Choroid plexus epithelial cell (primary cell): Measurements from ENCODE around the gene GNAQ.

Experiments
- DNase-seq: peaks from one replicate; pipeline ENCODE4 v3.0.0-alpha.2; 2010; ENCODE audit warnings: low read depth
- H3K4me3 ChIP-seq: 2 replicates; pipeline ENCODE4 v1.5.1; 2011; ENCODE audit warnings: low read depth, mild to moderate bottlenecking, control low read depth, low read length, moderate library complexity
- CTCF ChIP-seq: conservative IDR thresholded peaks from 2 replicates; pipeline ENCODE4 v1.5.1; 2011; ENCODE audit warnings: low read depth, mild to moderate bottlenecking, control low read depth, inconsistent platforms, low read length, moderate library complexity

GNAQ gene

DNA sequence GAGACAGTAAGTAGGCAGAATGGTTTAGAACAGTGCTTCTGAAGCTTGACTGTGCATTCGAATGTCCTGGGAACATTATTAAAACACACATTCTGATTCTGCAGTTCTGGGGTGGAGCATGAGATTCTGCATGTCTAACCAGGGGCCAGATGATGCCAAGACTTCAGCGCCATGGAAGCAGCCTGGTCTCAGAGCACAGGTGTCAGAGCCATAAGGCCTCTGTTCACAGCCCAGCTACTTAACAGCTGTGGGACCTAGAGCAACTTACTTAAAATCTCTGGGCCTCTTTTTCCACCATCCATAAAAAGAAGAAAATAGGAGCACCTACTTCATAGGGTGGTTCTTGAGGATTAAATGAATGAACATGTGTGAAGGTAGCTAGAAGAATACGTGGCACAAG lies 84.0 kb downstream of the GNAQ start:
- no peak for DNase-seq
- no peak overlapping the region for H3K4me3 ChIP-seq
- no peak for TF ChIP-seq CTCF

DNA sequence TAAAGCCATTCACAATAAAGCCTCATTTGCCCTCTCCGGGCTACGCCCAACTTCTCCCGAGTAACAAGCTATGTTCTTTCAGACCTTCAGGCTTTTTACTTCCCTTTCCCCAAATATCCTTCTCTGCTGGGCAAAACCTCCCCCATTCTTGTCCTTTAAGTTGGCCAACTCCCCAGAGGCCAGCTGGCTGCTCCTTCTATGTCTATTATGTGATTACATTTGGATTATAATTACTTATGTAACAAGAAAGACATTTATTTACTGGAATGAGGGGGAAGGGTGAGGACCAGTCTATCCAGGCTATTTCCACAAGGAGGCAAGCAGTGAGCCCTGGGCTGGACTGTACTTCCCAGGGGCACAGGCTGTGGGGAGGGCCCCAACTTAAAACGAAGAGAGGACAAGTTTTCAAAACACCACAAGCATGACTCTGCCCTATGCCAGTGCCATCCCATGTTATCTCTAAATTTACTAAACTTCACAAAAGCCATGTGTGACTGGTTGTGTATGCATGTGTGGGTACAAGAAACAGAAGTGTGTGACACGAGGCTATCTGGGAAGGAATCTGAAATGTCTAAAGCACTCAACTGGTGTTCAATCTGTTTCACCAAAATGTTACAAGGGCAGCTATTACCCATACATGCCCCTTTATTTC lies 84.5 kb downstream of the GNAQ start:
- DNase-seq: no peak
- H3K4me3 ChIP-seq: no peak overlapping the region

GRCh38 chr9:77946296-77946695 lies 85.3 kb downstream of the GNAQ start:
- H3K4me3 ChIP-seq: no peak overlapping the region
- DNase-seq: no peak
- no peak for TF ChIP-seq CTCF

More for the DNA sequence above, 84.5 kb downstream of the GNAQ start:
- no peak for TF ChIP-seq CTCF

GRCh38 chr9:77945798-77946197 lies 85.8 kb downstream of the GNAQ start:
- DNase-seq: peak; percentile 88
- H3K4me3 ChIP-seq: no peak overlapping the region
- TF ChIP-seq CTCF: no peak

GRCh38 chr9:77944556-77945243 lies 86.9 kb downstream of the GNAQ start:
- DNase-seq: peak; percentile 66
- TF ChIP-seq CTCF: peak; percentile 47
- no peak overlapping the region for H3K4me3 ChIP-seq

DNA sequence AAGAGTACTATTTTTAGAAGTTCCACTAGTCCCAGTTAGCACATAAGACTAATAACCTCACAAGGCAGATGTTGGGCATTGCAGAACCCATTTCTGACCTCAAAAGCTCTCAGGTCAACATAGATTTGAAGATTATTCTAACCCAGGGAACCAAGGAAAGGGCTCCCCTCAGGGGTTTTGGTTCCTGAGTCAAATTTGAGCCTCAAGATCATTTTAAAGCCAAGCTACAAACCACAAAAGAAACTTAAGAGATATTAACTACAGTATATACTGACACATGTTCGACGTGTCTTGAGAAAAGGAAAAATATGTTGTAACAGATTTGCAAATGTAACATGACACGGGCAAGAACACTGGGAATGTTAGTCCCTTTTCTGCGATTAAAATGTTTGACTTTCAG lies 88.6 kb downstream of the GNAQ start:
- no peak overlapping the region for H3K4me3 ChIP-seq
- DNase-seq: no peak
- no peak for TF ChIP-seq CTCF
